ENCODE measurements around the gene VDAC1.
"Not testable (repeated sequence)": the region's sequence is repeated elsewhere in the genome, so short reads cannot be mapped to it uniquely, and the experiment has no call there.

Gene VDAC1

DNA sequence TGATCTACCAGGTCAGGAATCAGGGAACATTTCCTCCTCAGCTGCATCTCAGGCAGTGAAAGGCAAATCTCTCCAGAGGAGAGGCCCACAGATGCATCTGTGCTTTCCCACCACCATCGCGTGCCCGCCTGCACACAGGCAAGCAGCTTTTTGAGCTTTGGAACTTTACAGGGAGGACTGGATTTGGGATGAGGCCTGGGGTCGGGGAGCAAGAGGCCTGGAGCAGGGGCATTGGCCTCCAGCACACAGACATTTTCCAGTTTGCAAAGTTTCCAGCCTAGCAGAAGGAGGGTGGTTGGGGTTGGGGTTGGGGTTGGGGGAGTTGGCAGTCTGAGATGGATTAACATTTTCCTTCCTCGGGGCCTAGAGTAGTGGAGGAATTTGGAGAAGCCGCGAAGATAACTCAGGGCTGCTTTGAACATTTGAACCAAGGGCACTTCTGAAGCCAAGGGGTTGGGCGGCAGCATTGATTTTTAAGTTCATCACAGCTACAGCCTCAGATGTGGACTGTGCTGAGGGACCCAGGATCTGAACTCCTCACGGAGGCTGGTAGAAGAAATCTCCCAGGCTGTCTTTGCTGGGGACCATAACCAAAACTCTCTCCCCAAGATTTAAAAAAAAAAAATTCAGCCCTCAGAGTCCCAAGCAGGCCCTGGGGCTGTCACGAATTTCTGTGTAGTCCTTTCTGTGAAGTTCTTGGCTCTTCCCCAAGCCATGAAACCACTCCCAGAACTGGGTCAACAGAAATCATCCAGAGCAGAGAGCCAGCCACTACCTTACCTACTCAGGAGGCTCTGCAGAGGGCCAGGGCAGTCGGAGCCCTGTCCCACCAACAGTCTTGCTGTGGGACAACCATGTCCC lies 61.9 kb downstream of the VDAC1 start:
- Mint-ChIP-seq H3K36me3 (ENCODE audit: low read depth) (no peaks in the 10 kb centered on the region), H3K27me3 (ENCODE audit: low read depth, poor library complexity) (peaks cover 34% of the 10 kb centered on the region), H3K9me3 (no peaks in the 10 kb centered on the region), H3K4me3 (no peak overlapping the region), H3K27ac (no peak overlapping the region), H3K4me1 (peaks cover 19% of the 10 kb centered on the region)
- TF ChIP-seq, protein P1, sequence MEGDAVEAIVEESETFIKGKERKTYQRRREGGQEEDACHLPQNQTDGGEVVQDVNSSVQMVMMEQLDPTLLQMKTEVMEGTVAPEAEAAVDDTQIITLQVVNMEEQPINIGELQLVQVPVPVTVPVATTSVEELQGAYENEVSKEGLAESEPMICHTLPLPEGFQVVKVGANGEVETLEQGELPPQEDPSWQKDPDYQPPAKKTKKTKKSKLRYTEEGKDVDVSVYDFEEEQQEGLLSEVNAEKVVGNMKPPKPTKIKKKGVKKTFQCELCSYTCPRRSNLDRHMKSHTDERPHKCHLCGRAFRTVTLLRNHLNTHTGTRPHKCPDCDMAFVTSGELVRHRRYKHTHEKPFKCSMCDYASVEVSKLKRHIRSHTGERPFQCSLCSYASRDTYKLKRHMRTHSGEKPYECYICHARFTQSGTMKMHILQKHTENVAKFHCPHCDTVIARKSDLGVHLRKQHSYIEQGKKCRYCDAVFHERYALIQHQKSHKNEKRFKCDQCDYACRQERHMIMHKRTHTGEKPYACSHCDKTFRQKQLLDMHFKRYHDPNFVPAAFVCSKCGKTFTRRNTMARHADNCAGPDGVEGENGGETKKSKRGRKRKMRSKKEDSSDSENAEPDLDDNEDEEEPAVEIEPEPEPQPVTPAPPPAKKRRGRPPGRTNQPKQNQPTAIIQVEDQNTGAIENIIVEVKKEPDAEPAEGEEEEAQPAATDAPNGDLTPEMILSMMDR (IDR thresholded peaks at IDR 0.05), result no peak
- no peak for DNase-seq

- no peak overlapping the region for H3K4me3 Mint-ChIP-seq
- H3K27me3 Mint-ChIP-seq (ENCODE audit: low read depth, poor library complexity), result peaks cover 25% of the 10 kb centered on the region
- peaks cover 3% of the 10 kb centered on the region for H3K9me3 Mint-ChIP-seq
- H3K27ac Mint-ChIP-seq, result no peak overlapping the region
- DNase-seq, result no peak
- no peaks in the 10 kb centered on the region for H3K36me3 Mint-ChIP-seq (ENCODE audit: low read depth)
- TF ChIP-seq, protein P1 (IDR thresholded peaks at IDR 0.05), result no peak
- peaks cover 25% of the 10 kb centered on the region for H3K4me1 Mint-ChIP-seq
Observed at GRCh38 chr5:133941456-133942196, 63.1 kb downstream of the VDAC1 start.

DNA sequence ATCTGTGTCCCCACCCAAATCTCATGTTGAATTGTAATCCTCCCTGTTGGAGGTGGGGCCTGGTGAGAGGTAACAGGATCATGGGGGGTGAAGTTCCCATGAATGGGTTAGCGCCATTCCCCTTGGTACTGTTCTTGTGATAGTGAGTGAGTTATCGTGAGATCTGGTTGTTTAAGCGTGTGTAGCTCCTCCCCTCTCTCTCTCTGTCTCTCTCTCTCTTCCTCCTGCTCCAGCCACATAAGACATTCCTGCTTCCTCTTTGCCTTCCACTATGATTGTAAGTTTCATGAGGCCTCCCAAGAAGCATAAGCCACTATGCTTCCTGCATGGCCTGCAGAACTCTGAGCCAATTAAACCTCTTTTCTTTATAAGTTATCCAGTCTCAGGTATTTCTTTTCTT lies 65.1 kb downstream of the VDAC1 start:
- TF ChIP-seq, protein P1 (IDR thresholded peaks at IDR 0.05), result no peak
- Mint-ChIP-seq H3K27ac (no peak overlapping the region), H3K27me3 (ENCODE audit: low read depth, poor library complexity) (peaks cover 13% of the 10 kb centered on the region), H3K4me1 (peaks cover 26% of the 10 kb centered on the region), H3K9me3 (peaks cover 4% of the 10 kb centered on the region), H3K36me3 (ENCODE audit: low read depth) (no peaks in the 10 kb centered on the region), H3K4me3 (no peak overlapping the region)
- DNase-seq, result no peak

DNA sequence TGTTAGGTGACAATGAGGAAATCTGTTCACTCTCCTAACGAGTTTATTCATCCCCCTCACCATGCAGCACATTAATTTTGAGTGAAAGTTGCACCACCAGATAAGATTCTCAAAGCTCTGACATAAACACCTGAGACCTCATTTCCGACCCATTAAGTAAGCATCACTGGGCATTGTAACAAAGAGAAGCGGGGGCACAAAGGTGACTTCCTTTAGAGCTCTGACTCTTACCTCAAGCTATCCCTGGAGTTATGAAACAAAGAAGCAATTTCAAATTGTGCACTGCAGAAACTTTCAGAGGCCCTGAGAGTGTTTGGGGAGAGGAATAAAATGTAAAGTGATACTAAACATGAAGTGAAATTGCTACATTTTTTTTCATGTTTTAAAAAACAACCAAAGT lies 65.8 kb downstream of the VDAC1 start:
- peaks cover 9% of the 10 kb centered on the region for H3K27me3 Mint-ChIP-seq (ENCODE audit: low read depth, poor library complexity)
- no peaks in the 10 kb centered on the region for H3K36me3 Mint-ChIP-seq (ENCODE audit: low read depth)
- TF ChIP-seq, protein P1 (IDR thresholded peaks at IDR 0.05), result no peak
- peaks cover 29% of the 10 kb centered on the region for H3K4me1 Mint-ChIP-seq
- H3K9me3 Mint-ChIP-seq, result peaks cover 4% of the 10 kb centered on the region
- H3K27ac Mint-ChIP-seq, result no peak overlapping the region
- DNase-seq, result no peak
- no peak overlapping the region for H3K4me3 Mint-ChIP-seq

GRCh38 chr5:133938039-133938821 lies 66.5 kb downstream of the VDAC1 start:
- no peak for DNase-seq
- Mint-ChIP-seq H3K27ac (peak overlapping the region; percentile 36), H3K4me3 (no peak overlapping the region), H3K9me3 (peaks cover 4% of the 10 kb centered on the region), H3K27me3 (ENCODE audit: low read depth, poor library complexity) (peaks cover 9% of the 10 kb centered on the region), H3K4me1 (peaks cover 29% of the 10 kb centered on the region), H3K36me3 (ENCODE audit: low read depth) (no peaks in the 10 kb centered on the region)
- TF ChIP-seq, protein P1 (IDR thresholded peaks at IDR 0.05), result no peak

- H3K36me3 Mint-ChIP-seq (ENCODE audit: low read depth); DNase-seq; H3K4me3 Mint-ChIP-seq; H3K9me3 Mint-ChIP-seq: not testable (repeated sequence)
- Mint-ChIP-seq H3K4me1 (peaks cover 29% of the 10 kb centered on the region), H3K27ac (peak overlapping the region; percentile 36), H3K27me3 (ENCODE audit: low read depth, poor library complexity) (peaks cover 14% of the 10 kb centered on the region)
Observed at GRCh38 chr5:133937628-133938027, 67.1 kb downstream of the VDAC1 start.

Data from nephron progenitor cell (in vitro differentiated cells).